T-helper 17 cell (primary cell): ENCODE measurements around the gene MTMR12. TPM values are rescaled to one million over a fixed set of nuclear protein-coding genes. Genes with fewer than 3 reads are reported as not detected.
"Not testable (repeated sequence)": the region's sequence is repeated elsewhere in the genome, so short reads cannot be mapped to it uniquely, and the experiment has no call there.

Experiments used
- ATAC-seq: fragments of 150-1000 bp; cut with Tn5 transposase; 2 replicates; pipeline ENCODE4 v1.10.0; 2021; ENCODE audit warnings: mild to moderate bottlenecking, moderate library complexity
- DNase-seq, 3 donors: peaks; one replicate each; pipeline versions ENCODE4 v3.0.0 to v3.0.0-alpha.2; 2020 to 2021
- H3K9me3 ChIP-seq: one replicate; pipeline ENCODE4 v1.7.0; 2013; ENCODE audit warnings: low read length, mild to moderate bottlenecking; ENCODE audit not compliant: control insufficient read depth, poor library complexity, severe bottlenecking
- H3K27ac Mint-ChIP-seq: one replicate; pipeline ENCODE4 v1.8.0; 2022; ENCODE audit warnings: mild to moderate bottlenecking, moderate library complexity, mixed read lengths
- H3K27me3 Mint-ChIP-seq: one replicate; pipeline ENCODE4 v1.8.0; 2022; ENCODE audit warnings: mixed read lengths
- H3K36me3 Mint-ChIP-seq: one replicate; pipeline ENCODE4 v1.8.0; 2022; ENCODE audit warnings: low read depth, mixed read lengths
- H3K4me1 Mint-ChIP-seq: one replicate; pipeline ENCODE4 v1.8.0; 2022; ENCODE audit warnings: mild to moderate bottlenecking, mixed read lengths
- H3K4me3 Mint-ChIP-seq: one replicate; pipeline ENCODE4 v1.8.0; 2022; ENCODE audit warnings: mild to moderate bottlenecking, moderate library complexity, mixed read lengths
- total RNA-seq, 4 donors: library from RNA in 2 of 4; stranded (reverse) in 2 of 4; gene quantifications; one replicate each; pipeline ENCODE4 v1.2.3 and lab custom pipeline; 2022 to 2026

The MTMR12 gene
- total RNA-seq, 2 donors from 2014 or later: 20.6 to 29.4 TPM

- peaks cover 2% of the 10 kb centered on the region for H3K36me3 Mint-ChIP-seq
- no peaks in the 10 kb centered on the region for H3K27me3 Mint-ChIP-seq
- peaks cover 6% of the 10 kb centered on the region for H3K4me1 Mint-ChIP-seq
- H3K4me3 Mint-ChIP-seq: no peak overlapping the region
- DNase-seq (no peak), ATAC-seq (no peak)
- H3K27ac Mint-ChIP-seq: no peak overlapping the region
- no peaks in the 10 kb centered on the region for H3K9me3 ChIP-seq
Observed at GRCh38 chr5:32229586-32229985, 83.2 kb downstream of the MTMR12 start.

GRCh38 chr5:32228816-32229215 is 83.9 kb downstream of the MTMR12 start:
- Mint-ChIP-seq H3K4me3 (no peak overlapping the region), H3K27ac (no peak overlapping the region), H3K27me3 (no peaks in the 10 kb centered on the region), H3K4me1 (peaks cover 6% of the 10 kb centered on the region), H3K36me3 (peaks cover 2% of the 10 kb centered on the region)
- DNase-seq (no peak), ATAC-seq (no peak)
- no peaks in the 10 kb centered on the region for H3K9me3 ChIP-seq

- Mint-ChIP-seq H3K4me1 (no peaks in the 10 kb centered on the region), H3K27me3 (no peaks in the 10 kb centered on the region), H3K27ac (no peak overlapping the region), H3K36me3 (peaks cover 4% of the 10 kb centered on the region), H3K4me3 (no peak overlapping the region)
- DNase-seq (no peak), ATAC-seq (no peak)
- no peaks in the 10 kb centered on the region for H3K9me3 ChIP-seq
Observed at GRCh38 chr5:32225445-32225844, 87.3 kb downstream of the MTMR12 start.

- Mint-ChIP-seq H3K27ac (no peak overlapping the region), H3K36me3 (peaks cover 4% of the 10 kb centered on the region), H3K4me3 (no peak overlapping the region), H3K27me3 (no peaks in the 10 kb centered on the region), H3K4me1 (no peaks in the 10 kb centered on the region)
- no peaks in the 10 kb centered on the region for H3K9me3 ChIP-seq
- DNase-seq (no peak), ATAC-seq (no peak)
Observed at GRCh38 chr5:32223972-32224609, 88.6 kb downstream of the MTMR12 start.

- Mint-ChIP-seq H3K36me3 (peaks cover 4% of the 10 kb centered on the region), H3K4me1 (no peaks in the 10 kb centered on the region), H3K27me3 (no peaks in the 10 kb centered on the region), H3K4me3 (no peak overlapping the region), H3K27ac (no peak overlapping the region)
- ATAC-seq (no peak), DNase-seq (no peak)
- H3K9me3 ChIP-seq: no peaks in the 10 kb centered on the region
Observed at GRCh38 chr5:32222723-32223470, 89.8 kb downstream of the MTMR12 start.

GRCh38 chr5:32217886-32218396 is 94.8 kb downstream of the MTMR12 start:
- no peaks in the 10 kb centered on the region for H3K9me3 ChIP-seq
- ATAC-seq (no peak), DNase-seq (no peak)
- no peak overlapping the region for H3K27ac Mint-ChIP-seq
- no peak overlapping the region for H3K4me3 Mint-ChIP-seq
- H3K27me3 Mint-ChIP-seq: no peaks in the 10 kb centered on the region
- H3K36me3 Mint-ChIP-seq: peaks cover 4% of the 10 kb centered on the region
- H3K4me1 Mint-ChIP-seq: no peaks in the 10 kb centered on the region

GRCh38 chr5:32214344-32214743 is 98.4 kb downstream of the MTMR12 start:
- not testable (repeated sequence) for H3K36me3 Mint-ChIP-seq, H3K27ac Mint-ChIP-seq, DNase-seq, H3K27me3 Mint-ChIP-seq, H3K9me3 ChIP-seq, H3K4me1 Mint-ChIP-seq, ATAC-seq, H3K4me3 Mint-ChIP-seq

GRCh38 chr5:32210151-32210550 is 102.6 kb downstream of the MTMR12 start:
- no peaks in the 10 kb centered on the region for H3K9me3 ChIP-seq
- Mint-ChIP-seq H3K36me3 (peaks cover 2% of the 10 kb centered on the region), H3K27me3 (no peaks in the 10 kb centered on the region), H3K4me1 (peaks cover 9% of the 10 kb centered on the region), H3K27ac (peak overlapping the region; percentile 83), H3K4me3 (no peak overlapping the region)
- ATAC-seq (no peak), DNase-seq (no peak)

- H3K9me3 ChIP-seq, DNase-seq, H3K27ac Mint-ChIP-seq, H3K36me3 Mint-ChIP-seq, H3K4me1 Mint-ChIP-seq, H3K4me3 Mint-ChIP-seq, ATAC-seq: not testable (repeated sequence)
- peaks cover 10% of the 10 kb centered on the region for H3K27me3 Mint-ChIP-seq
Observed at GRCh38 chr5:32208837-32209236, 103.9 kb downstream of the MTMR12 start.

GRCh38 chr5:32207355-32207634 is 105.4 kb downstream of the MTMR12 start:
- ATAC-seq: no peak
- Mint-ChIP-seq H3K27me3 (peaks cover 13% of the 10 kb centered on the region), H3K4me3 (no peak overlapping the region), H3K27ac (no peak overlapping the region), H3K4me1 (peaks cover 9% of the 10 kb centered on the region), H3K36me3 (no peaks in the 10 kb centered on the region)
- no peak for DNase-seq
- no peaks in the 10 kb centered on the region for H3K9me3 ChIP-seq

- no peak for ATAC-seq
- no peak overlapping the region for H3K27ac Mint-ChIP-seq
- DNase-seq: no peak
- H3K4me3 Mint-ChIP-seq: no peak overlapping the region
- no peaks in the 10 kb centered on the region for H3K36me3 Mint-ChIP-seq
- H3K4me1 Mint-ChIP-seq: peaks cover 9% of the 10 kb centered on the region
- no peaks in the 10 kb centered on the region for H3K9me3 ChIP-seq
- peaks cover 14% of the 10 kb centered on the region for H3K27me3 Mint-ChIP-seq
Observed at GRCh38 chr5:32206509-32207354, 106.0 kb downstream of the MTMR12 start.

- Mint-ChIP-seq H3K27ac (no peak overlapping the region), H3K36me3 (no peaks in the 10 kb centered on the region), H3K27me3 (peaks cover 21% of the 10 kb centered on the region), H3K4me3 (no peak overlapping the region), H3K4me1 (peaks cover 5% of the 10 kb centered on the region)
- DNase-seq: no peak
- no peak for ATAC-seq
- H3K9me3 ChIP-seq: no peaks in the 10 kb centered on the region
Observed at GRCh38 chr5:32206053-32206452, 106.7 kb downstream of the MTMR12 start.

GRCh38 chr5:32202394-32202793 is 110.3 kb downstream of the MTMR12 start:
- ATAC-seq (no peak), DNase-seq (no peak)
- Mint-ChIP-seq H3K4me1 (no peaks in the 10 kb centered on the region), H3K36me3 (no peaks in the 10 kb centered on the region), H3K27ac (no peak overlapping the region), H3K4me3 (no peak overlapping the region), H3K27me3 (peaks cover 32% of the 10 kb centered on the region)
- no peaks in the 10 kb centered on the region for H3K9me3 ChIP-seq
